Cardiac fibroblast (primary cell): Measurements from ENCODE around the gene PAXIP1.

ENCODE experiments used
- DNase-seq, 2 donors: peaks; one replicate each; pipeline versions ENCODE4 v3.0.0 to v3.0.0-alpha.2; 2010; ENCODE audit warnings: low read depth in 2 of 2
- H3K4me3 ChIP-seq, 2 donors: replicated peaks in 1 of 2; 1 replicate in 1 of 2; 2 replicates in 1 of 2; pipeline ENCODE4 v1.5.1; 2011; ENCODE audit warnings: low read depth in 2 of 2, low read length in 2 of 2, mild to moderate bottlenecking in 2 of 2, moderate library complexity in 1 of 2
- CTCF ChIP-seq: IDR thresholded peaks from one replicate; pipeline ENCODE4 v1.5.1; 2011; ENCODE audit warnings: low read depth, mild to moderate bottlenecking, low read length, inconsistent platforms

PAXIP1 gene

DNA sequence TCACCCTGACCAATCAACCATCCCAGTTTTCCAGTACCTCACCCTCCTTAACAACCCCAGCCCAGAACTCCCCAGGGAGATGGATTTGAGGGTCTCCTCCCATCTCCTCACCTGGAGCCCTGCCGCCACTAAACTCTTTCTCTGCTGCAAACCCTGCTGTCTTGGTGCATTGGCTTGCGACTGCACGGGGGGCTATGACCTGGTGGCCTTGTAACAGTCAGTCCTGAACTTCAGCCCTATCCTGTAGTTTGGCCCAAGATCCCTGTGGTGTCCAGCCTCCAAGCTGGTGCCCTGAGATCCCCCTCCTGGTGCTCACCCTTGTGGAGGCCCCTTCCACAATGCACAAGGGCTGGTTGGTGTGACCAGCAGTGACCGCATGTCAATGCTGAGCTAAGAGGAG, 91.9 kb downstream of the PAXIP1 start:
- TF ChIP-seq CTCF, result no peak
- no peak for DNase-seq
- no peak overlapping the region for H3K4me3 ChIP-seq

DNA sequence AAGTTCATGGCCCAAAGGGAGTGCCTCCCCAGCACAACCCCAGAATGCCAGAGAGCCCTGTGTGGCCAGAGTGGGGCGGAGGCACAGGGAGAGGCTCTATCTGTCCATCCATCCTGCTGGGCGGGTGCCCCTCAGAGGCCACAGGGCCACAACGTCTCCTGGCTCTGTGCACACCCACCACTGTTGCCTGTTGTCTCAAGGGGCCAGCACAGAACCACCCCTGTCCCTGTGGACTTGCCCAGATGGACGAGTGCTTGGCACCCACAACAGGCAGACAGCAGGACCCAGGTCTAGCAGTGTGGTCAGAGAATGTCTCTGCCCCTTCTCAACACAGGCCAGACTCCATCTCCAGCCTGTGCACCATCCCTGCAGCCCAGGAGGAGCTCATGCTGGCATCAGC, 92.8 kb downstream of the PAXIP1 start:
- DNase-seq, result no peak
- H3K4me3 ChIP-seq, result no peak overlapping the region
- TF ChIP-seq CTCF, result no peak

DNA sequence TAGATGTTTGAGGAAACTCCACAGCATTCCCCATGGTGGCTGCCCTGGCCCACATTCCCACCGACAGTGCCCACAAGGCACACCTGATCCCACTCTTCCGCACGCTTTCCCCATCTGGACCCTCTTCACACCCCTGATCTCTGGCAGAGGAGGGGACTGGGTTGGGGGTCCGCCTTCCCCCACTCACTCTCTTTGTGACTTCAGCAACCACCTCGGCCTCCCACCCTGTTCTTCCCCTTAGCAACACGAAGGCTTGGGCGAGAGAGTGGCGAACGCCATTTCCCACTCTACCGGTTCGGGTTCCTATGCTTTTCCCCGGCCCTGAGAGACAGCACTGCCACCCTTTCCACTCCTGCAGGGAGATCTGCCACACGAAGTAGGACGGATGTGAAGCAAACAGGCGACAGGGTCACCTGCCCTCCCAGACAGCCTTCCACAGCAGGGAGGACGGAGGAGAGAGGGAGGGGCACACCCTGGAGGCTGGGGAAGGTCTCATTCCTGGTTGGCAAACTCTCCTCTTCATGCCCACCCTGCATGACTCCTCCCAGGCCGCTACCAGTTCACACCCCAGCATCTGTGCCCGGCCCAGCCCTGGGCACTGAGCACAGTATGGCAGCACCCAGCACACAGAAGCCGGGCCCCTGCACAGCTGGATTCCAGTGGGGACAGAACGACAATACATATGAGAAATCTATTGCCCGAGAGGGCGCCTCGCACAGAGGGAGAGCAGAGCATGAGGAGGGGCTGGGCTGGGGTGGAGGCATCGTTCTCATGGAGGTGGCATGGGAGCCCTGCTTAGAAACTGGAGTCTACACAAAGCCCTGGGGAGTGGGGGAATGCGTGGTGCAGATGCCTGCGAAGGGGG, 93.5 kb downstream of the PAXIP1 start:
- TF ChIP-seq CTCF, result no peak
- DNase-seq, result no peak
- no peak overlapping the region for H3K4me3 ChIP-seq

GRCh38 chr7:154907651-154908620, 95.0 kb downstream of the PAXIP1 start:
- TF ChIP-seq CTCF, result no peak
- DNase-seq, result no peak
- H3K4me3 ChIP-seq, result no peak overlapping the region

DNA sequence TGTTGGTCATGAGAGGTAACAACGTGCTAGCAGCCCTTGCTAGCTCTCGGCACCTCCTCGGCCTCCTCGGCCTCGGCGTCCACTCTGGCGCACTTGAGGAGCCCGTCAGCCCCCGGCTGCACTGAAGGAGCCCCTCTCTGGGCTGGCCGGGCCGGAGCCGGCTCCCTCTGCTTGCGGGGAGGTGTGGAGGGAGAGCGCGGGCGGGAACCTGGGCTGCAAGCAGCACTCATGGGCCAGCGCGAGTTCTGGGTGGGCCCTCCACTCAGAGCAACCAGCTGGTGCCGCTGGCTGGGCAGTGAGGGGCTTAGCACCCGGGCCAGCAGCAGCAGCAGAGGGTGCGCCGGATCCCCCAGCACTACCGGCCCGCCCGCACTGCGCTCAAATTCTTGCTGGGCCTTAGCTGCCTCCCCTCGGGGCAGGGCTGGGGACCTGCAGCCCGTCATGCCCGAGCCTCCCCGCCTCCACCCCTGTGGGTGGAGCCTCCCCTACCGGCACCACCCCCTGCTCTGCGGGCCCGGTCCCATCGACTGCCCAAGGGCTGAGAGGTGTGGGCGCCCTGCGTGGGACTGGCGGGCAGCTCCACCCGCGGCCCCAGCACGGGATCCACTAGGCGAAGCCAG, 96.1 kb downstream of the PAXIP1 start:
- TF ChIP-seq CTCF, result no peak
- DNase-seq, result no peak
- no peak overlapping the region for H3K4me3 ChIP-seq

DNA sequence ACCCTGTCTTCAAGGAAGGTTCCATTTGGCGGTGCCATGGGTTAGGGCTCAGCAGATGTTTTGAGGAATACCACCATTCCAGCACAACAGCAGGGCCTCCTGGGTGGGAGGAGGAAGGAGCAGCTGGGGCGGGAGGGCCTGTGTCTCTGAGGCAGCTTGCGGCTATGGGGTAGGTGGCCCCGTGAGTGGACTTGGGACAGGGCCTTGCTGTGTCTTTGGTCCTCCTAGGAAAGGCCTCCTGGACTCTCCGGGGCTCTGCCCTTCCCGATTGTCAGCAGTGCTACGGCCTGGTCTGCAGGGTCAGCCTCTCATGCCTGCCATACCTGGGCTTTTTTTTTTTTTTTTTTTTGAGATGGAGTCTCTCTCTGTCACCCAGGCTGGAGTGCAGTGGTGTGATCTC, 96.7 kb downstream of the PAXIP1 start:
- DNase-seq, result no peak
- TF ChIP-seq CTCF, result no peak
- H3K4me3 ChIP-seq, result no peak overlapping the region
